Measurements from ENCODE around the gene CHMP4A.
A peak's percentile ranks its signal among the peaks of the same experiment; 100 is the strongest.
"Not testable (repeated sequence)": the region's sequence is repeated elsewhere in the genome, so short reads cannot be mapped to it uniquely, and the experiment has no call there.

CHMP4A gene

GRCh38 chr14:24252289-24253124 is 39.2 kb upstream of the CHMP4A start:
- H3K36me3 Mint-ChIP-seq, result peaks cover 5% of the 10 kb centered on the region
- H3K4me3 Mint-ChIP-seq, result no peak overlapping the region
- H3K27ac Mint-ChIP-seq, result no peak overlapping the region
- H3K9me3 Mint-ChIP-seq (ENCODE audit: low read depth), result no peaks in the 10 kb centered on the region
- peaks cover 6% of the 10 kb centered on the region for H3K4me1 Mint-ChIP-seq (ENCODE audit: low read depth)
- no peaks in the 10 kb centered on the region for H3K27me3 Mint-ChIP-seq

GRCh38 chr14:24251880-24252288 is 38.6 kb upstream of the CHMP4A start:
- peaks cover 10% of the 10 kb centered on the region for H3K4me1 Mint-ChIP-seq (ENCODE audit: low read depth)
- no peaks in the 10 kb centered on the region for H3K9me3 Mint-ChIP-seq (ENCODE audit: low read depth)
- peaks cover 5% of the 10 kb centered on the region for H3K36me3 Mint-ChIP-seq
- H3K27ac Mint-ChIP-seq, result no peak overlapping the region
- H3K4me3 Mint-ChIP-seq, result no peak overlapping the region
- no peaks in the 10 kb centered on the region for H3K27me3 Mint-ChIP-seq

- Mint-ChIP-seq H3K27me3 (no peaks in the 10 kb centered on the region), H3K4me1 (ENCODE audit: low read depth) (peaks cover 13% of the 10 kb centered on the region), H3K9me3 (ENCODE audit: low read depth) (no peaks in the 10 kb centered on the region), H3K4me3 (no peak overlapping the region), H3K27ac (no peak overlapping the region), H3K36me3 (peaks cover 5% of the 10 kb centered on the region)
Observed at GRCh38 chr14:24250354-24250753, 37.1 kb upstream of the CHMP4A start.

- peaks cover 15% of the 10 kb centered on the region for H3K4me1 Mint-ChIP-seq (ENCODE audit: low read depth)
- no peaks in the 10 kb centered on the region for H3K9me3 Mint-ChIP-seq (ENCODE audit: low read depth)
- peaks cover 4% of the 10 kb centered on the region for H3K36me3 Mint-ChIP-seq
- H3K27me3 Mint-ChIP-seq, result no peaks in the 10 kb centered on the region
- no peak overlapping the region for H3K27ac Mint-ChIP-seq
- no peak overlapping the region for H3K4me3 Mint-ChIP-seq
Observed at GRCh38 chr14:24249230-24250021, 36.1 kb upstream of the CHMP4A start.

- Mint-ChIP-seq H3K4me1 (ENCODE audit: low read depth) (peaks cover 29% of the 10 kb centered on the region), H3K4me3 (peak overlapping the region; percentile 2), H3K27ac (peak overlapping the region; percentile 2), H3K36me3 (peaks cover 4% of the 10 kb centered on the region), H3K27me3 (no peaks in the 10 kb centered on the region), H3K9me3 (ENCODE audit: low read depth) (no peaks in the 10 kb centered on the region)
Observed at GRCh38 chr14:24247422-24247821, 34.1 kb upstream of the CHMP4A start.

GRCh38 chr14:24246765-24247212 is 33.5 kb upstream of the CHMP4A start:
- H3K27ac Mint-ChIP-seq, result peak overlapping the region; percentile 82
- H3K4me3 Mint-ChIP-seq, result peak overlapping the region; percentile 72
- no peaks in the 10 kb centered on the region for H3K9me3 Mint-ChIP-seq (ENCODE audit: low read depth)
- H3K36me3 Mint-ChIP-seq, result peaks cover 4% of the 10 kb centered on the region
- H3K4me1 Mint-ChIP-seq (ENCODE audit: low read depth), result peaks cover 29% of the 10 kb centered on the region
- no peaks in the 10 kb centered on the region for H3K27me3 Mint-ChIP-seq

GRCh38 chr14:24245350-24245749 is 32.1 kb upstream of the CHMP4A start:
- H3K4me3 Mint-ChIP-seq, result not testable (repeated sequence)
- H3K4me1 Mint-ChIP-seq (ENCODE audit: low read depth), result peaks cover 38% of the 10 kb centered on the region

GRCh38 chr14:24243336-24243836 is 30.1 kb upstream of the CHMP4A start:
- peak overlapping the region; percentile 100 for H3K27ac Mint-ChIP-seq
- H3K27me3 Mint-ChIP-seq, result no peaks in the 10 kb centered on the region
- H3K4me3 Mint-ChIP-seq, result peak overlapping the region; percentile 97
- H3K4me1 Mint-ChIP-seq (ENCODE audit: low read depth), result peaks cover 58% of the 10 kb centered on the region
- no peaks in the 10 kb centered on the region for H3K36me3 Mint-ChIP-seq
- no peaks in the 10 kb centered on the region for H3K9me3 Mint-ChIP-seq (ENCODE audit: low read depth)

More at GRCh38 chr14:24245350-24245749, 32.1 kb upstream of the CHMP4A start:
- H3K27ac Mint-ChIP-seq; H3K27me3 Mint-ChIP-seq; H3K36me3 Mint-ChIP-seq; H3K9me3 Mint-ChIP-seq (ENCODE audit: low read depth): not testable (repeated sequence)

- Mint-ChIP-seq H3K9me3 (ENCODE audit: low read depth) (no peaks in the 10 kb centered on the region), H3K4me1 (ENCODE audit: low read depth) (peaks cover 63% of the 10 kb centered on the region), H3K27me3 (no peaks in the 10 kb centered on the region), H3K27ac (peak overlapping the region; percentile 100), H3K4me3 (peak overlapping the region; percentile 97), H3K36me3 (no peaks in the 10 kb centered on the region)
Observed at GRCh38 chr14:24241829-24242443, 28.6 kb upstream of the CHMP4A start.

- peaks cover 69% of the 10 kb centered on the region for H3K4me1 Mint-ChIP-seq (ENCODE audit: low read depth)
- peaks cover 4% of the 10 kb centered on the region for H3K36me3 Mint-ChIP-seq
- H3K9me3 Mint-ChIP-seq (ENCODE audit: low read depth), result no peaks in the 10 kb centered on the region
- peak overlapping the region; percentile 97 for H3K4me3 Mint-ChIP-seq
- H3K27ac Mint-ChIP-seq, result peak overlapping the region; percentile 30
- no peaks in the 10 kb centered on the region for H3K27me3 Mint-ChIP-seq
Observed at GRCh38 chr14:24240110-24240918, 27.0 kb upstream of the CHMP4A start.

- no peaks in the 10 kb centered on the region for H3K27me3 Mint-ChIP-seq
- H3K4me1 Mint-ChIP-seq (ENCODE audit: low read depth), result peaks cover 78% of the 10 kb centered on the region
- peaks cover 6% of the 10 kb centered on the region for H3K36me3 Mint-ChIP-seq
- peak overlapping the region; percentile 81 for H3K27ac Mint-ChIP-seq
- no peaks in the 10 kb centered on the region for H3K9me3 Mint-ChIP-seq (ENCODE audit: low read depth)
- H3K4me3 Mint-ChIP-seq, result peak overlapping the region; percentile 97
Observed at GRCh38 chr14:24238527-24239037, 25.3 kb upstream of the CHMP4A start.

GRCh38 chr14:24238123-24238522 is 24.8 kb upstream of the CHMP4A start:
- Mint-ChIP-seq H3K4me3 (peak overlapping the region; percentile 3), H3K27ac (peak overlapping the region; percentile 81), H3K36me3 (peaks cover 6% of the 10 kb centered on the region), H3K4me1 (ENCODE audit: low read depth) (peaks cover 77% of the 10 kb centered on the region), H3K9me3 (ENCODE audit: low read depth) (no peaks in the 10 kb centered on the region), H3K27me3 (no peaks in the 10 kb centered on the region)

- Mint-ChIP-seq H3K36me3 (peaks cover 6% of the 10 kb centered on the region), H3K27me3 (no peaks in the 10 kb centered on the region), H3K9me3 (ENCODE audit: low read depth) (no peaks in the 10 kb centered on the region), H3K4me3 (no peak overlapping the region), H3K4me1 (ENCODE audit: low read depth) (peaks cover 72% of the 10 kb centered on the region), H3K27ac (peak overlapping the region; percentile 81)
Observed at GRCh38 chr14:24237463-24237955, 24.2 kb upstream of the CHMP4A start.
